ENCODE data around the gene STK17A. TPM values are rescaled to one million over a fixed set of nuclear protein-coding genes. Genes with fewer than 3 reads are reported as not detected.
"Not testable (repeated sequence)": the region's sequence is repeated elsewhere in the genome, so short reads cannot be mapped to it uniquely, and the experiment has no call there.

STK17A gene
- total RNA-seq, 1 donor from 2014 or later, result 16.7 TPM

DNA sequence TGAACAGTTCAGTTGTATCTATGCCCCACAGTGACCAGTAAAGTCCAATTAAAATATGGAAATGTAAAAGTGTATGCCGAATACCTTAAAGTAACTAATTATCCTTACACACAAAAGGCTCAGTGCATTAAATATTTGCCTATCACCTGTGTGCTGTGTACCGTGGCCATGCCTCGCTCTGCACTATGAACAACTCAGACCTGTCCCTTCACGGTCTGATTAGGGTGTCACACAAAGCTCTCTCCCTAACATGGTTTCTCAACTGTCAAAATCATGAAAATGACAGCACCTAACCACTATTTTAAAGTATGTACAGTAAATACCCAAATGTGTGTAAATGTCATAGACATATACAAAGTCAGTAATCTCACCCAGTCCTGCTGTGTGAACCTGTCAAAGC is 43.1 kb downstream of the STK17A start:
- DNase-seq (ENCODE audit: extremely low spot score in 2 of 2), result no peak
- H3K4me1 ChIP-seq, result no peaks in the 10 kb centered on the region
- no peak overlapping the region for H3K27ac ChIP-seq
- H3K4me3 ChIP-seq, result no peak overlapping the region
- TF ChIP-seq POLR2A (IDR thresholded peaks at IDR 0.05) (no peak), POLR2AphosphoS5 (IDR thresholded peaks at IDR 0.05; ENCODE audit: insufficient read depth in 1 of 2, low read depth in 1 of 2) (no peak)
- TF ChIP-seq, protein P1, sequence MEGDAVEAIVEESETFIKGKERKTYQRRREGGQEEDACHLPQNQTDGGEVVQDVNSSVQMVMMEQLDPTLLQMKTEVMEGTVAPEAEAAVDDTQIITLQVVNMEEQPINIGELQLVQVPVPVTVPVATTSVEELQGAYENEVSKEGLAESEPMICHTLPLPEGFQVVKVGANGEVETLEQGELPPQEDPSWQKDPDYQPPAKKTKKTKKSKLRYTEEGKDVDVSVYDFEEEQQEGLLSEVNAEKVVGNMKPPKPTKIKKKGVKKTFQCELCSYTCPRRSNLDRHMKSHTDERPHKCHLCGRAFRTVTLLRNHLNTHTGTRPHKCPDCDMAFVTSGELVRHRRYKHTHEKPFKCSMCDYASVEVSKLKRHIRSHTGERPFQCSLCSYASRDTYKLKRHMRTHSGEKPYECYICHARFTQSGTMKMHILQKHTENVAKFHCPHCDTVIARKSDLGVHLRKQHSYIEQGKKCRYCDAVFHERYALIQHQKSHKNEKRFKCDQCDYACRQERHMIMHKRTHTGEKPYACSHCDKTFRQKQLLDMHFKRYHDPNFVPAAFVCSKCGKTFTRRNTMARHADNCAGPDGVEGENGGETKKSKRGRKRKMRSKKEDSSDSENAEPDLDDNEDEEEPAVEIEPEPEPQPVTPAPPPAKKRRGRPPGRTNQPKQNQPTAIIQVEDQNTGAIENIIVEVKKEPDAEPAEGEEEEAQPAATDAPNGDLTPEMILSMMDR (IDR thresholded peaks at IDR 0.05), result no peak
- no peaks in the 10 kb centered on the region for H3K27me3 ChIP-seq
- H3K36me3 ChIP-seq, result peaks cover 0 to 10% of the 10 kb centered on the region in 2 donors
- no peaks in the 10 kb centered on the region for H3K9me3 ChIP-seq
- intact Hi-C loops (cut with DNase I), result no loop called here

DNA sequence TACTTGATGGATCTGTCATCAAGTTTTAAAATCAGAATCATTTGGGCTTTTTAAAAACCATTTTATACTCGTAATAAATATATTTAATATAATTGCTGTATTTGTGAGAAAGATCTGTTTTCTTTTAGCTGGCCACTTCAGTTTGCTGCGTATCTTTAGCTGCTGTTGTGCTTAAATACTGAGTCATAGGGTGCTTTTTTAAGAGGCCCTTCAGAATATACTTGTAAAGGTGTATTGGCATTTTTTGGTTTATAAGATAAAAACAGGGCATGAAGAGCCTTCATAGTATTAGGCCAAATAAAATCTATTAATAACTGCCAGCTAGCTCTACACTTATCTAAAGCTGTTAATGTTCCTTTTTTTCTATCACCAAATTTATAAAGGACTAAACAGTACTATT is 43.8 kb downstream of the STK17A start:
- Histone ChIP-seq H3K27me3 (no peaks in the 10 kb centered on the region), H3K36me3 (peaks cover 0 to 10% of the 10 kb centered on the region in 2 donors), H3K4me3 (no peak overlapping the region), H3K4me1 (no peaks in the 10 kb centered on the region), H3K9me3 (no peaks in the 10 kb centered on the region), H3K27ac (no peak overlapping the region)
- no peak for DNase-seq (ENCODE audit: extremely low spot score in 2 of 2)
- TF ChIP-seq, protein P1 (IDR thresholded peaks at IDR 0.05), result no peak
- TF ChIP-seq POLR2AphosphoS5 (IDR thresholded peaks at IDR 0.05; ENCODE audit: insufficient read depth in 1 of 2, low read depth in 1 of 2), result no peak
- no peak for TF ChIP-seq POLR2A (IDR thresholded peaks at IDR 0.05)
- intact Hi-C loops (cut with DNase I), result no loop called here

DNA sequence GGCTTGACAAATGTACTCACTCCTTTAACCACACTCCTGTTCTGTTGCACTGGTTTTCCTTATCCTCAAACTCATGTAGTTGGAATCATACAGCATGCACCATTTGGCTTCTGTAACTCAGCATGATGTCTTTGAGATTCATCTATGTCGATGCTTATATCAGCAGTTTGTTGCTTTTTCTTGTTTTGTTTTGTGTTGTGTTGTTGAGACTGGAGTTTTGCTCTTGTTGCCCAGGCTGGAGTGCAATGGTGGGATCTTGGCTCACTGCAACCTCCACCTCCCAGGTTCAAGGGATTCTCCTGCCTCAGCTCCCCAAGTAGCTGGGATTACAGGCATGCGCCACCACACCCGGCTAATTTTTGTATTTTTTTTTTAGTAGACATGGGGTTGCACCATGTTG is 44.9 kb downstream of the STK17A start:
- H3K27me3 ChIP-seq, H3K4me3 ChIP-seq, H3K36me3 ChIP-seq: not testable (repeated sequence)

DNA sequence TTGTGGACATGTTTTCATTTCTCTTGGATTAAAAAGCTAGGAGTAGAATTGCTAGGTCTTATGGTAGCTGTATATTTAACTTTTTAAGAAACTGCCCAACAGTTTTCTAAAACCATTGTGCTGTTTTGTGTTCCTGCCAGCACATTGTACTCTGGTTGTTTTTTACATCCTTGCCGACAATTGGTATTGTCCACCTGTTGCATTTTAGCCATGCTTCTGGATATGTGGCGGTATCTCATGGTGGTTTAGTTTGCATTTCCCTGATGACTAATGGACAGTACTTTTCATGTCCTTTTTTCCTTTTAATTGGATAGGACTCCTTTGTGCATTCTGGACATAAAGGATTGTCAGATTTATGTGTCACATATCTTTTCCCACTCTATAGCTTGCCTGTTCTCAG is 45.5 kb downstream of the STK17A start:
- no peak overlapping the region for H3K4me3 ChIP-seq
- DNase-seq (ENCODE audit: extremely low spot score in 2 of 2), result no peak
- no peak overlapping the region for H3K27ac ChIP-seq
- H3K36me3 ChIP-seq, result peaks cover 0 to 10% of the 10 kb centered on the region in 2 donors
- intact Hi-C loops (cut with DNase I), result no loop called here
- H3K9me3 ChIP-seq, result no peaks in the 10 kb centered on the region
- TF ChIP-seq, protein P1 (IDR thresholded peaks at IDR 0.05), result no peak
- TF ChIP-seq POLR2A (IDR thresholded peaks at IDR 0.05) (no peak), POLR2AphosphoS5 (IDR thresholded peaks at IDR 0.05; ENCODE audit: insufficient read depth in 1 of 2, low read depth in 1 of 2) (no peak)
- H3K27me3 ChIP-seq, result no peaks in the 10 kb centered on the region
- H3K4me1 ChIP-seq, result no peaks in the 10 kb centered on the region

More for the DNA sequence above, 44.9 kb downstream of the STK17A start:
- H3K9me3 ChIP-seq; H3K4me1 ChIP-seq; intact Hi-C loops (cut with DNase I); DNase-seq (ENCODE audit: extremely low spot score in 2 of 2); H3K27ac ChIP-seq: not testable (repeated sequence)

DNA sequence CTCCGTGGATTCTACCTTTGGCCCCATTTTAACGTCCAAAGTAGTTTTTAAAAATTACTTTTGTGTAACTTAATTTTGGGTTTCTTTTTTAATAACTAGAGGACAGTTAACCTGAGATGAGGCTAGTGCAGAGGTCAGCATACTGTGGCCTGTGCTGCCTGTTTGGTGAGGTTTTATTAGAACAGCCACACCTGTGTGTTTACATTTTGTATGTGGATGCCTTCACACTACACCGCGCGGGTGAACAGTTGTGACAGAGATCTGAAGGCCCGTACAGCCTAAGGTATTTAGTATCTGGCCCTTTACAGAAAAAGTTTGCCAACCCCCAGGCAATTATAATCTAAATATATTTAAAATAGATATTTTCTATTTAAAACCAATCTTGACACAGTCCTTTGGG is 46.9 kb downstream of the STK17A start:
- Histone ChIP-seq H3K27me3 (no peaks in the 10 kb centered on the region), H3K9me3 (no peaks in the 10 kb centered on the region), H3K4me1 (no peaks in the 10 kb centered on the region), H3K36me3 (peaks cover 0 to 4% of the 10 kb centered on the region in 2 donors), H3K4me3 (no peak overlapping the region), H3K27ac (no peak overlapping the region)
- TF ChIP-seq, protein P1 (IDR thresholded peaks at IDR 0.05), result no peak
- TF ChIP-seq POLR2A (IDR thresholded peaks at IDR 0.05) (no peak), POLR2AphosphoS5 (IDR thresholded peaks at IDR 0.05; ENCODE audit: insufficient read depth in 1 of 2, low read depth in 1 of 2) (no peak)
- DNase-seq (ENCODE audit: extremely low spot score in 2 of 2), result no peak
- intact Hi-C loops (cut with DNase I), result no loop called here

DNA sequence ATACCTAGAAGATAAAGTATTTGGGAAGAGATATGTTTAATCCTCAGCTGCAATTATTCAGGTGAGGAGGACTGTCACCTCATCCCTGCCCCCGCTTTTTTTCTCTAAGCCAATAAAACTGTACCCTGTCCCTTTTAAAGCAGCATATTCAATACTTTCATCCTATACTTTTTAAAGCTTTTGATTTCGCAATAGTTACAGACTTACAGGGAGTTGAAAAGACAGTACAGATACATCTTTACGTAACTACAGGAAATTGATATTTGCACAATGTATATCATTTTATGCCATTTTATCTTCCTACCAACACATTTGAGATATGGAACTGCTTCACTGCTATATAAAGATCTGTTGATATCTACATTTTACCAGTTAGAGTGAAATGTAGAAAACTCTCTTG is 47.6 kb downstream of the STK17A start:
- no peaks in the 10 kb centered on the region for H3K4me1 ChIP-seq
- no peak overlapping the region for H3K4me3 ChIP-seq
- intact Hi-C loops (cut with DNase I), result no loop called here
- no peaks in the 10 kb centered on the region for H3K27me3 ChIP-seq
- H3K27ac ChIP-seq, result no peak overlapping the region
- H3K36me3 ChIP-seq, result no peaks in the 10 kb centered on the region
- no peaks in the 10 kb centered on the region for H3K9me3 ChIP-seq
- TF ChIP-seq POLR2A (IDR thresholded peaks at IDR 0.05), result no peak
- no peak for TF ChIP-seq POLR2AphosphoS5 (IDR thresholded peaks at IDR 0.05; ENCODE audit: insufficient read depth in 1 of 2, low read depth in 1 of 2)
- TF ChIP-seq, protein P1 (IDR thresholded peaks at IDR 0.05), result no peak
- DNase-seq (ENCODE audit: extremely low spot score in 2 of 2), result no peak
